ENCODE data around the gene AMIGO1. TPM values are rescaled to one million over a fixed set of nuclear protein-coding genes. Genes with fewer than 3 reads are reported as not detected.

Gene AMIGO1
- total RNA-seq, 3 donors from 2014 or later (not counting 1 experiment from before 2014, with no cell fraction given): 5.0 to 10.7 (median 7.8) TPM

DNA sequence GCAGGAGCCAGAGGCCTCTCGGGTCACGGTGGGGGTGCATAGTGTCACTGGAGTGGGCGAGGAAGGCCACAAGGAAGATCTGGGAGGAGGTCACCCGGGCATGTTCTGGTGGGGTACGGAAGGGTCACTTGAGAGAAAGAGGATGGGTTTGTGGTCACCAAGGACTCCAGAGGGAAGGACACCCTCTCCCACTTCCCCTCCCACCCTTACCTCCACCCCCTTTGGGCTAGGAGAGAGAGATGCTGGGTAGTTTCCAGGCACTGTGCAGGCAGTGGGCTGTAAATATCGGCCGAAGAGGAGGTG is 703 bp downstream of the AMIGO1 start:
- no peaks in the 10 kb centered on the region for H3K36me3 Mint-ChIP-seq
- H3K27me3 ChIP-seq (ENCODE audit: control insufficient read depth, insufficient read depth, low read length): no peaks in the 10 kb centered on the region
- H3K4me1 Mint-ChIP-seq: peaks cover 46 to 47% of the 10 kb centered on the region in 2 donors
- ATAC-seq (peak in 1 of 3 donors; percentile 12), DNase-seq (no peak)
- no peaks in the 10 kb centered on the region for H3K9me3 Mint-ChIP-seq
- peaks cover 48% of the 10 kb centered on the region for H3K4me1 ChIP-seq (ENCODE audit: control insufficient read depth, insufficient read depth, low read length)
- H3K4me3 Mint-ChIP-seq: peak overlapping the region; percentile 91
- H3K27ac ChIP-seq (ENCODE audit: low read length): no peak overlapping the region
- no peaks in the 10 kb centered on the region for H3K9me3 ChIP-seq (ENCODE audit: control insufficient read depth, insufficient read depth, low read length)
- H3K36me3 ChIP-seq (ENCODE audit: control insufficient read depth, insufficient read depth, low read length): no peaks in the 10 kb centered on the region
- peak overlapping the region; percentile 51 to 78 for H3K27ac Mint-ChIP-seq
- WGBS (ENCODE audit: insufficient coverage): 95% methylated on average over 5 of the region's 7 CpGs
- peaks cover 0 to 6% of the 10 kb centered on the region in 2 donors for H3K27me3 Mint-ChIP-seq (ENCODE audit: low read depth in 2 of 2)
- intact Hi-C loops (cut with micrococcal nuclease): no loop called here
- H3K4me3 ChIP-seq (ENCODE audit: low read length): peak overlapping the region; percentile 49
- TF ChIP-seq, protein P1, sequence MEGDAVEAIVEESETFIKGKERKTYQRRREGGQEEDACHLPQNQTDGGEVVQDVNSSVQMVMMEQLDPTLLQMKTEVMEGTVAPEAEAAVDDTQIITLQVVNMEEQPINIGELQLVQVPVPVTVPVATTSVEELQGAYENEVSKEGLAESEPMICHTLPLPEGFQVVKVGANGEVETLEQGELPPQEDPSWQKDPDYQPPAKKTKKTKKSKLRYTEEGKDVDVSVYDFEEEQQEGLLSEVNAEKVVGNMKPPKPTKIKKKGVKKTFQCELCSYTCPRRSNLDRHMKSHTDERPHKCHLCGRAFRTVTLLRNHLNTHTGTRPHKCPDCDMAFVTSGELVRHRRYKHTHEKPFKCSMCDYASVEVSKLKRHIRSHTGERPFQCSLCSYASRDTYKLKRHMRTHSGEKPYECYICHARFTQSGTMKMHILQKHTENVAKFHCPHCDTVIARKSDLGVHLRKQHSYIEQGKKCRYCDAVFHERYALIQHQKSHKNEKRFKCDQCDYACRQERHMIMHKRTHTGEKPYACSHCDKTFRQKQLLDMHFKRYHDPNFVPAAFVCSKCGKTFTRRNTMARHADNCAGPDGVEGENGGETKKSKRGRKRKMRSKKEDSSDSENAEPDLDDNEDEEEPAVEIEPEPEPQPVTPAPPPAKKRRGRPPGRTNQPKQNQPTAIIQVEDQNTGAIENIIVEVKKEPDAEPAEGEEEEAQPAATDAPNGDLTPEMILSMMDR (IDR thresholded peaks at IDR 0.05): no peak

DNA sequence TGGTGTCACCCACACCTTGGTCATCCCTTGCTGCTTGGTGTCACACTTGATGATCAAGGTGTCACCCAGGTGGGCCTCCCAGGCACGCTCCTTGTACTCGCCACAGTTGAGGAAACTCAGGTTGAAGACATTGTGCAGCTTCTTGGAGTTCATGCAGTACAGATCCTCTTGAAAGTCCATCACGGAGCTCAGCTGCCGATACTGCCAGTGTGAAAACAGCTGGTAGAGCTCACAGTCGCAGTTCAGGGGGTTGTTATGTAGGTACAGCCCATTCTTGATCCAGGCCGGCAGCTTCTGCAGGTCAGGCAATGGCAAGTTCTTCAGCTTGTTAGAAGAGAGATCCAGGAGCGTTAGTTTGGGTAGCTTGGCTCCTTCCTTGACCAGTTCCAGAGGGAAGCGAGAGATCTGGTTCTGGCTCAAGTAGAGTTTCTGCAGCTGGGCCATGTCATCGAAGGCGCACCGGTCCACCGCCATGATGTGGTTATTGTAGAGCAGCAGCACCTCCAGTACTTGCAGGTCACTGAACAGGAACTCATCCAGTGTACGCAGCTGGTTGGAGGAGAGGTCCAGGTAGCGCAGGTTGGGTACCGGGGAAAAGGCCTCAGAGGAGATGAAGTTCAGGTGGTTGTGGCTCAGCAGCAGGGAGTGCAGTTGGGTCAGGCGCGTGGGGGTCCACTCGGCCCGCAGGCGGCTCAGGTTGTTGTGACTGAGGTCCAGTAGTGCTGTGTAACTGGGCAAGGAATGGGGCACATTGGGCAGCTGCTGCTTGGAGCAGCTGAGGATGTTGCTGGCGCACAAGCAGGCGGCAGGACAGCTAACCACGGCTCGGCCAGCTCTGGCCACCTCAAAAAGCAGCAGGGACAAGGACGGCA is 1.3 kb downstream of the AMIGO1 start:
- Mint-ChIP-seq H3K27ac (peak overlapping the region; percentile 51 to 78), H3K4me1 (peaks cover 48 to 49% of the 10 kb centered on the region in 2 donors), H3K36me3 (no peaks in the 10 kb centered on the region), H3K4me3 (peak overlapping the region; percentile 91), H3K27me3 (ENCODE audit: low read depth in 2 of 2) (peaks cover 0 to 6% of the 10 kb centered on the region in 2 donors), H3K9me3 (no peaks in the 10 kb centered on the region)
- intact Hi-C loops (cut with micrococcal nuclease): no loop called here
- Histone ChIP-seq H3K4me1 (ENCODE audit: control insufficient read depth, insufficient read depth, low read length) (peaks cover 53% of the 10 kb centered on the region), H3K27me3 (ENCODE audit: control insufficient read depth, insufficient read depth, low read length) (no peaks in the 10 kb centered on the region), H3K4me3 (ENCODE audit: low read length) (no peak overlapping the region), H3K36me3 (ENCODE audit: control insufficient read depth, insufficient read depth, low read length) (no peaks in the 10 kb centered on the region), H3K27ac (ENCODE audit: low read length) (no peak overlapping the region), H3K9me3 (ENCODE audit: control insufficient read depth, insufficient read depth, low read length) (no peaks in the 10 kb centered on the region)
- WGBS (ENCODE audit: insufficient coverage): 93% methylated on average over 25 of the region's 25 CpGs
- TF ChIP-seq, protein P1 (IDR thresholded peaks at IDR 0.05): no peak
- no peak for ATAC-seq
- peak in 1 of 2 donors; percentile 14 for DNase-seq

DNA sequence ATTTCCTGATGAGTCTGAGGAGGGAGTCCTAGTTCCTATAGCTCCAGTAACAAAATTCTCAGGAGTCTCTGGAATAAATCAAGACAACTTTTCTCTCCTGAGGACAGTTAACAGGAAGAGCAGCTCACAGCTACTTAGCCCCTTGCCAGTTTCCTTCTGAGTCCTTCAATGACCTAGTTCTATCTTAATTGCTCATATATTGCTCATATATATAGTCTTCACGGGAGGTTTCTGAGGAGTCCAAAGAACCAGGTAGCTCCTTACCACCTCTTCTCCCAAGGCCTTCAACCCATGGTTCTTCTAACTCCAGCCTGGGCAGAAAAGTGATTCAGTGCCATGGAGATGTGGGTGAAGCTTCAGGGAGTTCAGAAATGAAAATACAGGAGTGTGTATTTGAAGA is 4.6 kb downstream of the AMIGO1 start:
- Histone ChIP-seq H3K27ac (ENCODE audit: low read length) (no peak overlapping the region), H3K36me3 (ENCODE audit: control insufficient read depth, insufficient read depth, low read length) (peaks cover 9% of the 10 kb centered on the region), H3K27me3 (ENCODE audit: control insufficient read depth, insufficient read depth, low read length) (no peaks in the 10 kb centered on the region), H3K4me3 (ENCODE audit: low read length) (no peak overlapping the region), H3K9me3 (ENCODE audit: control insufficient read depth, insufficient read depth, low read length) (no peaks in the 10 kb centered on the region), H3K4me1 (ENCODE audit: control insufficient read depth, insufficient read depth, low read length) (peaks cover 79% of the 10 kb centered on the region)
- Mint-ChIP-seq H3K4me3 (no peak overlapping the region), H3K9me3 (no peaks in the 10 kb centered on the region), H3K27ac (peak overlapping the region; percentile 66 to 69), H3K27me3 (ENCODE audit: low read depth in 2 of 2) (no peaks in the 10 kb centered on the region), H3K4me1 (peaks cover 74 to 75% of the 10 kb centered on the region in 2 donors), H3K36me3 (no peaks in the 10 kb centered on the region)
- DNase-seq (no peak), ATAC-seq (no peak)
- TF ChIP-seq, protein P1 (IDR thresholded peaks at IDR 0.05): no peak
- 100% methylated on average over 1 of the region's 1 CpG for WGBS (ENCODE audit: insufficient coverage)
- intact Hi-C loops (cut with micrococcal nuclease): no loop called here
